Activated T-helper 2 cell treated with anti-CD3 and anti-CD28 coated beads, Interferon-gamma antibody, Interleukin-2, Interleukin-4, amounts not matched to agents 10 μg/mL and 5 μg/mL and 100 μg/mL, durations not matched to agents 14 hours and 24 hours and 36 hours (primary cell): ENCODE results near the gene WDR5. TPM values are rescaled to one million over a fixed set of nuclear protein-coding genes. Genes with fewer than 3 reads are reported as not detected.

Source experiments
- DNase-seq: peaks from one replicate; pipeline ENCODE4 v3.0.0; 2021; ENCODE audit warnings: low spot score
- H3K27ac Mint-ChIP-seq: one replicate; pipeline ENCODE4 v1.8.0; 2021; ENCODE audit warnings: mixed read lengths
- H3K27me3 Mint-ChIP-seq: one replicate; pipeline ENCODE4 v1.8.0; 2021; ENCODE audit warnings: low read depth, mixed read lengths
- H3K36me3 Mint-ChIP-seq: one replicate; pipeline ENCODE4 v1.8.0; 2021; ENCODE audit warnings: low read depth, mixed read lengths
- H3K4me1 Mint-ChIP-seq: one replicate; pipeline ENCODE4 v1.8.0; 2021; ENCODE audit warnings: low read depth, mixed read lengths
- H3K4me3 Mint-ChIP-seq: one replicate; pipeline ENCODE4 v1.8.0; 2021; ENCODE audit warnings: low read depth, mild to moderate bottlenecking, moderate library complexity, mixed read lengths
- H3K9me3 Mint-ChIP-seq: one replicate; pipeline ENCODE4 v1.8.0; 2021; ENCODE audit warnings: mixed read lengths
- intact Hi-C: fragments of 100-400 bp; cut with micrococcal nuclease; formaldehyde crosslinking; loops from one replicate; pipeline ENCODE4 v1.15.1; 2023
- total RNA-seq: library from RNA; stranded (reverse); gene quantifications from 2 replicates; pipeline ENCODE4 v1.2.3, GENCODE V29; 2022

The WDR5 gene
- total RNA-seq, 1 donor from 2014 or later = 58.9 TPM

DNA sequence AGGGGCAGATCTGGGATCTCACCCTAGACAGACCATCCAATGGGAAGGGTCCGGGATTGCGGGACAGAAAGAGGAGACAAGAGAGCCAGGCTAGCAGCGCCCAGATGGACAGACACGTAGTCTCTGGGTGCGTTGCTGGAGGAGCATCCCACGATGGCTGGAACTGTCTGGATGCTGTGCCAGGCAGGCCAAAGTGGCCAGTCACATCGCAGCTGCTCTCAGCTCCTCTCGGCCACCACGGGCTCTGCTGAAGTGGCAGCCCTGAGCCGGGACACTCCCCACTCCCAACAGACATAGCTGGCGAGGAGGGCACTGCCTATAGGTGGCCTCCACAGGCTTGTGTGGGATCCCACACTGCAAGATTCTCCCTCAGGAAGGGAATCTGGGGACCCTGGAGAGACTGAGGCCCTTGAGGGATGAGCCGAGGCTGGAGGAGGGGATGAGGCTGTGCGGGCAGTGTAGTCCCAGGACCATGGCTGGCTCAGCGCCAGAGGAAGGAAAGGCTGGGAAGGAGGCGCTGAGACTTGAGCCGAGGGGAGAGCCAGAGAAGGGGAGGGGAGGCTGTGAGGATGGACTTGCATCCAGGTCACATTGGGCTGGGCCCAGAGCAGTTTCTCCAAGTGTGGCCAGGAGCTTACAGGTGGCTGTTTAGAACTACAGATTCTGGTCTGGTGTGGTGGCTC, 10.3 kb upstream of the WDR5 start:
- H3K4me1 Mint-ChIP-seq = no peaks in the 10 kb centered on the region
- H3K27ac Mint-ChIP-seq = no peak overlapping the region
- no peaks in the 10 kb centered on the region for H3K27me3 Mint-ChIP-seq
- H3K9me3 Mint-ChIP-seq = no peaks in the 10 kb centered on the region
- intact Hi-C loops = no loop called here
- H3K36me3 Mint-ChIP-seq = no peaks in the 10 kb centered on the region
- H3K4me3 Mint-ChIP-seq = no peak overlapping the region
- DNase-seq = no peak

DNA sequence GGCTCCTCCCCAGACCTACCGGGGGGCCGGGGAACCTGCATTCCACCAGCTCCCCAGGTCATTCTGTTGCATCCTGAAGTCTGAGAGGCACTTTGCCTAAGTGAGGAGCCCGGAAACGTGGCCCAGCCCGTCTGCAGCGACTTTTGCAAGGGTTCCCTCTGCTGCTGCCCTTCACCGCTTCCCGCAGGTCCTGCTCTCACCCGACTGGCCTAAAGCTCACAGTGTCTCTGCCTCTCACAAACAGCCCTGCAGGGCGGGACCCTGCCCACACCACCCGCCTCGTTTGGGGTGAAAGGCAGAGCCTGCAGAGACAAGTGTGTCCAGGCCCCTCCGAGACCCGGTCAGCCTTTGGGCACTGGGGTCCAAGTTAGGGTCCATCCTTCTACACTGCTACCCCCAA, 9.5 kb upstream of the WDR5 start:
- Mint-ChIP-seq H3K4me3 (no peak overlapping the region), H3K27ac (no peak overlapping the region), H3K36me3 (no peaks in the 10 kb centered on the region), H3K27me3 (no peaks in the 10 kb centered on the region), H3K4me1 (no peaks in the 10 kb centered on the region), H3K9me3 (no peaks in the 10 kb centered on the region)
- intact Hi-C loops = no loop called here
- no peak for DNase-seq

DNA sequence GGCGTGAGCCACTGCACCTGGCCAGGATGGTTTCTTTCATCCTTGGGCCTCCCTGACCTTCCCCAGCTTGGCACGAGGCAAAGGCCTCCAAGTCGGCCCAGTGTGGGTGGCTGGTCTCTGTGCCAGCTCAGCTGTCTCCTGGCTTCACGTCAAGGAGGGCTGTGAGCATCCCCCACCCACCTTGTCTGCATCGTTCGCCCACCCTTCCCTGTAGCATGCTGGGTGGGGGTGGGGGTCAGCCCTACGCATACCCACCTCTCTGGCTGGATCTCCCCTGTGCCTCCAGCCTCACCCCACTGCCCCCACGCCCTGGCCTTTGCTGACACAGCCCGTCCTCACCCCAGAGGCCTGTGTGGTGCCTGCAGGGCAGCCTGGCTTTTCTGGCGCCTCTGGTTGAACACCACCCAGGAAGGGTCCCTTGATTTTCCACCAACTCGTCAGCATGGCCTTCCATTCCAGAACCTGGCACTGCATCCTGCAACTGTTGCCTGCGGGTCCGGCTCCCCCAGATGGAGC, 8.8 kb upstream of the WDR5 start:
- intact Hi-C loops = no loop called here
- H3K36me3 Mint-ChIP-seq = no peaks in the 10 kb centered on the region
- no peaks in the 10 kb centered on the region for H3K4me1 Mint-ChIP-seq
- no peak overlapping the region for H3K4me3 Mint-ChIP-seq
- no peak for DNase-seq
- no peaks in the 10 kb centered on the region for H3K9me3 Mint-ChIP-seq
- no peaks in the 10 kb centered on the region for H3K27me3 Mint-ChIP-seq
- no peak overlapping the region for H3K27ac Mint-ChIP-seq

DNA sequence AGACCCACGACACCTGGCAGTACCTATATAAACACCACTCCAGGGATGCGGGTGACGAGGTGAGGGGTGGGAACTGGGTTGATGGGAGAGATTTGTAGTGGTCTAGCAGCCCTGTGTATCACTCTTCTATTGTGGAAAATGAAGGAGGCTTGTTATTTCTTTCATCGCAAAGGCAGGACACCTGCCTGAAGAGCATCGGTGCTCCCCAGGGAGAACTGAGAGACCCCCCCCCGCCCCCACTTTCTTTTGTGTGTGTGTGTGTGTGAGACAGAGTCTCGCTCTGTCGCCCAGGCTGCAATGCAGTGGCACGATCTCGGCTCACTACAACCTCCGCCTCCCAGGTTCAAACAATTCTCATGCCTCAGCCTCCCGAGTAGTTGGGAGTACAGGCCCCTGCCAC, 8.3 kb upstream of the WDR5 start:
- Mint-ChIP-seq H3K4me1 (no peaks in the 10 kb centered on the region), H3K36me3 (no peaks in the 10 kb centered on the region), H3K27me3 (no peaks in the 10 kb centered on the region), H3K27ac (no peak overlapping the region), H3K9me3 (no peaks in the 10 kb centered on the region), H3K4me3 (no peak overlapping the region)
- intact Hi-C loops = no loop called here
- DNase-seq = no peak

DNA sequence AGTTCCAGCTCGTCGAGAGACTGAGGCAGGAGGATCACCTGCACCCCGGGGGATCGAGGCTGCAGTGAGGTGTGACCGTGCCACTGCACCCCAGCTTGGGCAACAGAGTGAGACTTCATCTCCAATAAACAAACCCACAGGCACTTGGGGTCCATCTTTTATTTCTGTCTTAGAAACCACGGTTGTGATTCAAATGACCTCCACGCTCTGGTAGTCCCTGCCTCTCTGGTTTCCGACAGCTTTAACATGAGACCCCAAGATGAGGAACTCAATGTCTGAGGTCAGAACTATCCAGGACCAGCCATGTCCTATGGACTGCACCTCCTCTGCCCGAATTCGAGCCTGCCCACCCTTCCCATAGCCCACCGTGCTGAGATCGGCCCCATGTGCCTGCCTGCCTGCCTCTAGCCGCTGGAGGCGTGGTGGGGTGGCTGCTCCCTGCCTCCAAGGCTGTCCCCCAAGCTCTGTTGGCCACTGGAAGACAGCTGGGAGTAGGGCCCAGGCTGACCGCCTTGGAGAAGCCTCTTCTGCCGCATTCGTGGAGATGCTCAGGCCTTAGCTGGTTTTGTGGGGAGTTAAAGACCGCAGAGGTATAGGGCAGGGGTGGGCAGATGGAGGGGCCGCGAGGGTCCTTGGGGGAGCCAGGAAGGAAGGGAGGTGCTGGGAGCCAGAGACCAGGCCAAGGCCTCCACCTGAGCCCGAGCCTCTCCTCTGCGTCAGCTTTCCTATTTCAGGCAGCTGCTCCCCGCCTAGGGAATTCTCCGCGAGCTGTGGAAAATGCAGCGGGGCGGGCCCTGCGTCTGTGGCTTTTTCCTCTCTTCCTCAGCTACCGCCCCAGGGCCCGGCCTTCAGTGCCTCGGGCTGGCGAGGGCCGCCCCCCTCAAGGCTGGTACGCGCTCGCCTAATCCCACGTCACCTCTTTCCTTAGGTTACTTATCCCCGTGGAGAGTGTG, 6.9 kb upstream of the WDR5 start:
- intact Hi-C loops = no loop called here
- H3K36me3 Mint-ChIP-seq = no peaks in the 10 kb centered on the region

DNA sequence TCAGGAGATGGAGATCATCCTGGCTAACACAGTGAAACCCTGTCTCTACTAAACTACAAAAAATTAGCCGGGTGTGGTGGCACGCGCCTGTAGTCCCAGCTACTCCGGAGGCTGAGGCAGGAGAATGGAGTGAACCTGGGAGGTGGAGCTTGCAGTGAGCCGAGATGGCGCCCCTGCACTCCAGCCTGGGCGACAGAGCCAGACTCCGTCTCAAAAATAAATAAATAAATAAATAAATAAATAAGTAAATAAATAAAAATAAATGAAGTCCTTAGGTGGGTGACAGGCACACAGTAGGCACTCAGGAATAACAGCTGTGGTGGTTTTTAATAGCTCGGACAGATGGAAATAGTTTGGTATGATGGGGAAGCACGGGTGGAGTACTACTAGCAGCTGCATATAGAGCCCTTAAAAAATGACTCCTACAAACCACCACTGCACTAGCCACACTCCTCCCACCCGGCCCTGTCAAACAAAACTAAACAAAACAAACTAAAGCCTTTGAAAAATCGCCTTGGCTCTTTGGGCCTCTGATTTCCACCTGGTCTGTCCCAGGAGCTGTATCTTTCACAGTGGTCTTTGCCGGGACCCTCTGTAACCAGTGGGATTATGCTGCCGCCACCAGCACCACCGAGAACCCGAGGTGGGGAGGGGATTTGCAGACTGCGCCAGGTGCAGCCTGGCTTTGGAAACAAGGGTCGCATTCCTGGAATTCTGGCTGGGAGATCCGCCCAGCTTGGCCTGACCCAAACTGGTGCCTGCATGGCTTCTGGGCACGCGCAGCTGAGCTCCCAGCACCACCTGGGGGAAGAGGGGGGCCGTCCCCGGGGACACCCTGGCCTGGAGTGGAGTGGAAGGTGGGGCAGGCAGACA, 5.1 kb upstream of the WDR5 start:
- intact Hi-C loops = no loop called here

More for the DNA sequence above, 6.9 kb upstream of the WDR5 start:
- no peak overlapping the region for H3K27ac Mint-ChIP-seq
- H3K9me3 Mint-ChIP-seq = no peaks in the 10 kb centered on the region
- no peak for DNase-seq
- H3K4me3 Mint-ChIP-seq = no peak overlapping the region
- H3K27me3 Mint-ChIP-seq = no peaks in the 10 kb centered on the region
- no peaks in the 10 kb centered on the region for H3K4me1 Mint-ChIP-seq

DNA sequence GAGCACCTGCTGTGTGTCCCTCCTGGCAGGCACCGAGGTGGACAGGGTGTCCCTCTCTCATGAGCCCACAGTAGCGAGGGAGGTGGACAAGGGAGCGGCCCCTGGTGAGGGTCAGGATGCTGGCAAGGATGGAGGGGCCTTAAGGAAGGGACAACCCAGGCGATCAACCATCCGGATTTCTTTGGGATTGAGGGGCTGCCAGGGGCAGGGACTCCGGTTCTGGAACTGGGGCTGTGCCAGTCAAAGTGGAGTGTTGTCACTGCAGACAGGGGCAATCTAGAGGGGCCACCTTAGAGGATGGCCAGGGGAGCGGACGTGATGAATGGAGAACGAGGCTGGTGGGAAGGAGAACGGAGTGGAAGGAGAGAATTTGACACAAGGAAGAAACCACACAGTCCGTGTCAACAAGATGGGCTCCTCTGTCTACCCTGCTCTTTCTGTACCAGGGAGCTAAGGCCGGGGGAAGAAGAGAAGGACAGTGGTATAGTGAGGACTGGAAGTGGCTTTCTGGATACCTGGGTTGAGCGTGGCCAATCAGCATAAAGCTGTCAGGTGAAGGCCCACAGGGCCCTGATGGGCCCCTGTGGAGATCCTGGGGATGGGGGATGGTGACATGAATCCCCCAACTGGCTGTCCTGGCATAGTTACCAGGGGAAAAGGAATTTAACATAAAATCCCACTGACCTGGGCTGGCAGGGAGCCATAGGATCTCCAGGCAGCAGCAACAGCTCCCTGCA, 4.2 kb upstream of the WDR5 start:
- H3K9me3 Mint-ChIP-seq = no peaks in the 10 kb centered on the region
- no peaks in the 10 kb centered on the region for H3K36me3 Mint-ChIP-seq
- intact Hi-C loops = no loop called here
- H3K27me3 Mint-ChIP-seq = no peaks in the 10 kb centered on the region
- H3K4me3 Mint-ChIP-seq = no peak overlapping the region
- no peak for DNase-seq
- no peak overlapping the region for H3K27ac Mint-ChIP-seq
- peaks cover 7% of the 10 kb centered on the region for H3K4me1 Mint-ChIP-seq

More for the DNA sequence above, 5.1 kb upstream of the WDR5 start:
- H3K4me3 Mint-ChIP-seq = no peak overlapping the region
- no peak for DNase-seq
- H3K9me3 Mint-ChIP-seq = no peaks in the 10 kb centered on the region
- no peaks in the 10 kb centered on the region for H3K36me3 Mint-ChIP-seq
- peaks cover 7% of the 10 kb centered on the region for H3K4me1 Mint-ChIP-seq
- H3K27me3 Mint-ChIP-seq = no peaks in the 10 kb centered on the region
- no peak overlapping the region for H3K27ac Mint-ChIP-seq

DNA sequence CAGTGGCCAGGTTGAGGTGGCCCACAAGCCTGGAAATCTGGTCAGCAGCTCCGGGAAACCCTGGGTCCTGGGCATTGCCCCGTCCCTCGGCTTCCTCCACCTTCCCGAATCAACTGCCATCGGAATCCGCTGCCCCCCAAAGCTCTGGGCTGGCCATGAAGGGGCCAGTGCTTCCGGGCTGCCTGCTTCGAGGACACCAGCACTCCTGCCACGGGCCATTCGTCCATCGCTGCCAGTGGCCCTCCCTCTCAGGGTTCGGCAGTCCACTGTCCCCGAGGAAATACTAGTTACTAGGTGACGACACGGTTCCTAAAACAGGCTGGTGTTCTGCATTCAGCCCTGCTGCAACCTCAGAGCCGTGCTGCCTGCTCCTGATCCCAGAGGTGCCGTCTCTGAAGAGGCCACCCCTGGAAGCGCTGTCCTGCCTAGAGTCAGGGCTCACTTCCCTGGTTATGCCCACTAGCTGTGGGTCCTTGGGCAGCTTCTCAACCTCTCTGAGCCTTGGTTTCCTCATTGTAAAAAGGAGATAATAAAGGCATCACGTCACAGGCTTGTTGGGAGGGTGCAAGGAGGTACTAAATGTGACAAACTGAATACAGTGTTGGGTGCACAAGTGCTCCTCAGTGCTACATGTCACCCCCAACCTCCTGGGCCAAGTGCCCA, 3.5 kb upstream of the WDR5 start:
- no peaks in the 10 kb centered on the region for H3K9me3 Mint-ChIP-seq
- H3K4me3 Mint-ChIP-seq = peak overlapping the region; percentile 37
- no peak overlapping the region for H3K27ac Mint-ChIP-seq
- H3K4me1 Mint-ChIP-seq = peaks cover 9% of the 10 kb centered on the region
- no peak for DNase-seq
- H3K36me3 Mint-ChIP-seq = no peaks in the 10 kb centered on the region
- H3K27me3 Mint-ChIP-seq = no peaks in the 10 kb centered on the region
- intact Hi-C loops = no loop called here

DNA sequence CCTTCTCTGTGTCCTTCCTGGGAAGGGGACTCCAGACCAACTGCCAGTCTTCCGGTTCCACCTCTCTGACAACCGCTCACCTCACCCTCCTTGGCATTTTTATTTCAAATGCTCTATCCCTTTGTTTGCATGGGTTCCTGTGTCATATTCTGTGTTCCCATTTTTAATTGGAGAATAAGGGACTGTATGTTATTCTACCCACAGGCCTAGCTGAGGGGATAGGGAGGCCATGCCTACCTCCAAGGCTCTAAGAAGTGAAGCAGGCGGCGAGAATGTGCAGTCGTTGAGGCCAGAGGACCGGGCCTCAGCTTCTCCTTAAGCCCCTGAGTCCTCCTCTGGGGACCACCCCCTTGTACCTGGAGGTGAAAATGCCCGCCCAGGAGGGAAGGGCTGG, 936 bp upstream of the WDR5 start:
- H3K9me3 Mint-ChIP-seq = no peaks in the 10 kb centered on the region
- intact Hi-C loops = loop anchor here (1.0 kb wide), 1 partner anchor 67 kb away; the partner anchor contains the start of gene BRD3
- H3K27ac Mint-ChIP-seq = peak overlapping the region; percentile 55
- H3K4me1 Mint-ChIP-seq = peaks cover 21% of the 10 kb centered on the region
- H3K27me3 Mint-ChIP-seq = no peaks in the 10 kb centered on the region
- H3K36me3 Mint-ChIP-seq = peaks cover 20% of the 10 kb centered on the region
- peak overlapping the region; percentile 84 for H3K4me3 Mint-ChIP-seq
- no peak for DNase-seq

DNA sequence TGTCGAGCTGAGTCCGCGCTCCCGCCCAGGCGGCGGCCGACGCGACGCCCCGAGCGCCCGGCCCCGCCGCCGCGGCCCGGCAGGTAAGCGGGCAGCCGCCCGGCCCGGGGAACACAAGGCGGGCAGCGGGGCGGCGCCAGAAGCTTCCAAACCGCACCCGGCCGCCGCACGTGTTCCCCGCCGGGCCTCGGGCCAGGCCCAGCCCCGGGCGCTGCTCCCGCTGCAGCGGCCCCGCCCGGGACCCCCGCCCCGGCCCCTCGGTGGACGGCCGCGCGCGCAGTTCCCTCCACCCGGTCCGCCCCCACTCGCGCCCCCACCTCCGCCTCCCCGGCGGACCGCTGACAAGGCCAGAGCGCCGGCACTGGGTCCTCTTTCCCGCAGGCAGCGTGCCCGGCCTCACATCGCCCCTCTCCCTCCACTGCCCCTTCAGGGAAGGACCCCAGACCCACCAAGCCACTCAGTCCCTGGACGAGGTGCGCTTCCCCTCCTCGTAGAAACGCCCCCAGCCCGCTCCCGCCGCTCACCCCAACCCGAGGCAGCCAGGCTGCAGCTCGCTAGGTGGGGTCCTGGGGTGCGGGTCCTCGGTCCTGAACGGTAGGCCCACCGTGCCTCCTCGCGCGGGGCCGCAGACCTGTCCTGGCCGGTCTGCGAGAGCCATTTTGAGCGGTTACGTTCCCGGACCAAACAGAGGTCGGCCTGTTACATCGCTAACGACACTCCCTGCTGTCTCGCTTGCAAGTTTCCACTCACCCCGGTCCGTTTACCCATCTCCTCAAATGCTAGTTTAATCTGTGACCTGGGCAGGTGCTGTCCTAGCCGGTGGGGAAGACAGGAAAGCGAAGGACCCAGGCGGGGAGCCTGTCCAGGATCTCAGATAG, 475 bp downstream of the WDR5 start:
- Mint-ChIP-seq H3K9me3 (no peaks in the 10 kb centered on the region), H3K4me3 (peak overlapping the region; percentile 98), H3K27ac (peak overlapping the region; percentile 89), H3K4me1 (peaks cover 21% of the 10 kb centered on the region), H3K36me3 (peaks cover 34% of the 10 kb centered on the region), H3K27me3 (no peaks in the 10 kb centered on the region)
- peak; percentile 19 for DNase-seq
- intact Hi-C loops = loop anchor here (1.0 kb wide), 1 partner anchor 28 kb away; the partner anchor contains the start of gene RNU6ATAC

DNA sequence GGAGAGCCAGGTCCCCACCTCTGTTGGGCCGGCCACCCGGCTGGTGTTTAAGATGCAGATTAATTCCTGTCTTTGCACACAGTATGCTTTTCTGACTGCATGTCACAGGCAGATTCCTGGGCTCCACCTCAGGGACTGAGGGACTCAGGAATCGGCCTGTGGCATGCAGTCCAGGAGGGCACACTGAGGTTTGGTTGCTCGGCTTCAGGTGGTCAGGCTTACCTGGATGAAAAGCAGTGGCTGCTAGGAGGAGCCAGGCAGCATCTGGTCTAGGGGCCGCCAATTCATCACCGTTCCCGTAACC, 1.1 kb downstream of the WDR5 start:
- Mint-ChIP-seq H3K4me1 (peaks cover 21% of the 10 kb centered on the region), H3K9me3 (no peaks in the 10 kb centered on the region), H3K36me3 (peaks cover 40% of the 10 kb centered on the region), H3K4me3 (peak overlapping the region; percentile 98), H3K27me3 (no peaks in the 10 kb centered on the region), H3K27ac (peak overlapping the region; percentile 89)
- DNase-seq = no peak
- intact Hi-C loops = loop anchor here (1.0 kb wide), 1 partner anchor 27 kb away; the partner anchor contains the start of gene RNU6ATAC
